Gastrocnemius medialis (tissue), 4 donors: ENCODE data around the gene PRCC. TPM values are rescaled to one million over a fixed set of nuclear protein-coding genes. Genes with fewer than 3 reads are reported as not detected.

Experiments used
- ATAC-seq, 2 donors: fragments of 150-250 bp; one replicate each; pipeline ENCODE4 v1.9.1; 2016
- DNase-seq, 2 donors: peaks; one replicate each; pipeline ENCODE4 v3.0.0-alpha.2; 2019
- H3K27ac ChIP-seq, 4 donors: fragments of 200-600 bp; sonication (generic); 1 replicate in 1 of 4; 2 replicates in 3 of 4; pipeline ENCODE4 v1.5.1; 2016 to 2018; ENCODE audit warnings: mild to moderate bottlenecking in 2 of 4, moderate library complexity in 1 of 4
- H3K27me3 ChIP-seq, 3 donors: fragments of 200-600 bp; sonication (generic) in 2 of 3; 1 replicate in 1 of 3; 2 replicates in 2 of 3; pipeline versions ENCODE4 v1.5.1 to v1.6.0; 2016 to 2019; ENCODE audit warnings: mild to moderate bottlenecking in 1 of 3, moderate library complexity in 1 of 3
- H3K36me3 ChIP-seq, 2 donors: fragments of 200-600 bp; sonication (generic) in 1 of 2; one replicate each; pipeline ENCODE4 v1.5.1; 2017 to 2018
- H3K4me1 ChIP-seq, 2 donors: fragments of 200-600 bp; sonication (generic) in 1 of 2; one replicate each; pipeline ENCODE4 v1.5.1; 2016 to 2017; ENCODE audit warnings: mild to moderate bottlenecking in 2 of 2
- H3K4me3 ChIP-seq, 4 donors: fragments of 200-600 bp; sonication (generic) in 3 of 4; 1 replicate in 1 of 4; 2 replicates in 3 of 4; pipeline ENCODE4 v1.5.1; 2016 to 2019; ENCODE audit warnings: mild to moderate bottlenecking in 2 of 4
- H3K9me3 ChIP-seq, 3 donors: fragments of 200-600 bp; sonication (generic) in 2 of 3; 1 replicate in 1 of 3; 2 replicates in 2 of 3; pipeline ENCODE4 v1.5.1; 2016 to 2019
- POLR2A ChIP-seq, 2 donors: fragments of 450-650 bp; IDR thresholded peaks; one replicate each; pipeline ENCODE4 v1.6.1; 2017; ENCODE audit warnings: antibody characterized with exemption in 2 of 2, mild to moderate bottlenecking in 2 of 2, moderate library complexity in 2 of 2
- in situ Hi-C, 4 donors: fragments of 200-750 bp; cut with MboI; loops; one replicate each; pipeline versions ENCODE4 v1.15.0 to v1.8.0; 2017; ENCODE audit warnings: low sequenced_read_pairs in 4 of 4
- intact Hi-C: fragments of 100-400 bp; cut with DNase I; formaldehyde crosslinking; loops from one replicate; pipeline ENCODE4 v1.15.1; 2023; ENCODE audit warnings: low total_unique reads
- total RNA-seq, 4 donors: library from RNA; depleted of rRNA; stranded (reverse); fragments of >200 nt; gene quantifications; one replicate each; pipeline versions ENCODE4 v1.1.0 to v1.2.3, GENCODE V29; 2016
- TF ChIP-seq, protein P1 (sequence below), 5 experiments: fragments of 450-650 bp in 3 of 5; fragments of 200-600 bp in 2 of 5; sonication (generic) in 2 of 5; IDR thresholded peaks in 4 of 5; conservative IDR thresholded peaks in 1 of 5; 1 replicate in 4 of 5; 2 replicates in 1 of 5; pipeline ENCODE4 v1.5.1; 2016 to 2019; ENCODE audit warnings: antibody characterized with exemption in 5 of 5, mild to moderate bottlenecking in 3 of 5, moderate library complexity in 3 of 5

Gene PRCC
- total RNA-seq, 4 donors from 2014 or later, result 42.8 to 62.3 (median 46.5) TPM

DNA sequence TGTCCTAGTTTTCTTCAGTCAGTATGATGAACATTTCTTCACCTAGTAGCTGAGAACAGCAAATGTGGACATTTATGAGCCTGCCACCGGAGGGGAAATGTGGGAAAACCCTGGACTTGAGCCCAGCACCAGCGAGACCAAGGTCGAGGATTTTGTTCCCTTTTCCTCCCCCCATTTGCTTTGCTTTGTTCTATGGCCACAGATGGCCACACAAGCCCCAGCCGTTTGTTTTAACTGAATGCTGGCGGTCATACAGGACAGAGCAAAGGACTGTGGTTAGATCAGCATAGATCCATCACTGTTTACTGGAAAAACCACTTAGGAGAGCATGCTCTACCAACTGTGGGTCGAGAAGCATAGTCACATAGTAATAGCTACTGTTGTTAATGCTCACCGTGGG, 28.5 kb downstream of the PRCC start:
- no peak for DNase-seq
- no peaks in the 10 kb centered on the region for H3K9me3 ChIP-seq
- peaks cover 4 to 11% of the 10 kb centered on the region in 2 donors for H3K4me1 ChIP-seq
- intact Hi-C loops, result no loop called here
- TF ChIP-seq, protein P1, sequence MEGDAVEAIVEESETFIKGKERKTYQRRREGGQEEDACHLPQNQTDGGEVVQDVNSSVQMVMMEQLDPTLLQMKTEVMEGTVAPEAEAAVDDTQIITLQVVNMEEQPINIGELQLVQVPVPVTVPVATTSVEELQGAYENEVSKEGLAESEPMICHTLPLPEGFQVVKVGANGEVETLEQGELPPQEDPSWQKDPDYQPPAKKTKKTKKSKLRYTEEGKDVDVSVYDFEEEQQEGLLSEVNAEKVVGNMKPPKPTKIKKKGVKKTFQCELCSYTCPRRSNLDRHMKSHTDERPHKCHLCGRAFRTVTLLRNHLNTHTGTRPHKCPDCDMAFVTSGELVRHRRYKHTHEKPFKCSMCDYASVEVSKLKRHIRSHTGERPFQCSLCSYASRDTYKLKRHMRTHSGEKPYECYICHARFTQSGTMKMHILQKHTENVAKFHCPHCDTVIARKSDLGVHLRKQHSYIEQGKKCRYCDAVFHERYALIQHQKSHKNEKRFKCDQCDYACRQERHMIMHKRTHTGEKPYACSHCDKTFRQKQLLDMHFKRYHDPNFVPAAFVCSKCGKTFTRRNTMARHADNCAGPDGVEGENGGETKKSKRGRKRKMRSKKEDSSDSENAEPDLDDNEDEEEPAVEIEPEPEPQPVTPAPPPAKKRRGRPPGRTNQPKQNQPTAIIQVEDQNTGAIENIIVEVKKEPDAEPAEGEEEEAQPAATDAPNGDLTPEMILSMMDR (IDR thresholded peaks at IDR 0.05 in 4 of 5, conservative IDR thresholded peaks at IDR 0.05 in 1 of 5), result no peak
- no peak for TF ChIP-seq POLR2A (IDR thresholded peaks at IDR 0.05)
- no peak overlapping the region for H3K4me3 ChIP-seq
- no peak for ATAC-seq
- in situ Hi-C loops, result no loop called here
- no peaks in the 10 kb centered on the region for H3K27me3 ChIP-seq
- H3K36me3 ChIP-seq, result peaks cover 0 to 97% of the 10 kb centered on the region in 2 donors
- H3K27ac ChIP-seq, result no peak overlapping the region

DNA sequence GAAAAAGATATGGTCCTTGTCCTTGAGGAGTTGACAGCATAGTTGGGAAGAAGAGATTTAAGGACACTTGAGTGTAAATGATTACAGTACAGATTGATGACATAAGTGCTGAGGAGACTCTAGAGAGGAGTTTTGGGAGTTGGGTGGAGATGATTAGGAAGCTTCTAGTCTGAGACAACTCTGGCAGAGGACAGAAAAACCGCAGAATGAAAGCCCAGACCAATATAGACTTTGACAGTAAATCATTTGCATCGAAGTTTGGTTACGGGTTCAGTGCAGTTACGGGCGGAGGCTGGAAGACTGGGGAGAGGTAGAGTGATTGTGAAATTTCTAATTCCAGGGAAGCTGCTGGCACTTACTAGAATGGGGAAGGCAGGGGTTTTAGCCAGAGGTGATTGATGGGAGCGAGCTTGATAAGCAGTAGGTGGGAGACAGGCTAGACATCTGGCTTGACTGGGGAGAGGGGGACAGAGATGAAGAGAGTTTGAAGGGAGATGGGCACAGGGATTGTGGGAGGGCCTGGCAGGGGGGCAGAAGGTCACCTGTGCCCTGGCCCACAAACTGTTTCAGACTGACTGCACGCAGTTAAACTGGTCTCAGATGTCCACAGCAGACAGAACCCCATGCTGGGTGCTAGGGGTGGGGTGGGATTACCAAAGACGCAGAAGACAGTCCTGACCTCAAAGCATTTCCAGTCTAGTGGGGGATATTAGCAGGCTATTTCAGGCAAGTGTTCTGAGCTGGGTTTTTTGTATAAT, 29.2 kb downstream of the PRCC start:
- no peak for DNase-seq
- intact Hi-C loops, result no loop called here
- TF ChIP-seq POLR2A (IDR thresholded peaks at IDR 0.05), result no peak
- TF ChIP-seq, protein P1 (IDR thresholded peaks at IDR 0.05 in 4 of 5, conservative IDR thresholded peaks at IDR 0.05 in 1 of 5), result no peak
- Histone ChIP-seq H3K27me3 (no peaks in the 10 kb centered on the region), H3K9me3 (no peaks in the 10 kb centered on the region), H3K4me1 (peaks cover 11 to 18% of the 10 kb centered on the region in 2 donors), H3K27ac (no peak overlapping the region), H3K36me3 (peaks cover 0 to 90% of the 10 kb centered on the region in 2 donors), H3K4me3 (no peak overlapping the region)
- in situ Hi-C loops, result no loop called here
- no peak for ATAC-seq

DNA sequence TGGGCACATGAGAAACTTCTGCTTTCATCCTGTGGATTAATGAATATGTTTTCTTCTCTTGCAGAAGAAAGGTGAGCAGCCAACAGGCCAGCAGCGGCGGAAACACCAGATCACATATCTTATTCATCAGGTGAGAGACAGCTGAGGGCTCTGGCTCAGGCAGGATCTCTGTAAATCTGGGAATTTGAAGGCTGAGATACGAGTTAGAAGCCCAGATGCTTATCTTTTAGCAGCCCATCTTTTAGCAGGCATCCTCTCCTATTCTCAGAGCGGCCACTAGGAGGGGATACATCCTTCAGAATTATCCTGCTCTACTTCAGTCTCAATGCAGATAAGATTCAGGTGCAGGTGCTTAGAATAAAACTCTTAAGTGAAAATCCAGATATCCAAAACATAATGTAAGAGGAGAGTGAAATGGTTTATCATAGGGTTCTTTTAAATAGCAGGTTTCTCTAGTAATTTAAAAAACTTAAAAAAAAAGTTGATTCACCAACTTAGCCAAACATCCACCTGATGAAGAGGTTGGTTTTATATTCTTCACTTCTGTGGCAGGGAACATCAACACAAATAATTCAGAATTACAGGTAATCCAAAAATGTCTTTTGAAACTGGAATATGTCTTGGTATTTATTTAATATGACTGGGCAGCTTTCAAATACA, 30.0 kb downstream of the PRCC start:
- peak in 1 of 2 donors; percentile 52 for ATAC-seq
- Histone ChIP-seq H3K36me3 (peaks cover 0 to 82% of the 10 kb centered on the region in 2 donors), H3K4me1 (peaks cover 18 to 27% of the 10 kb centered on the region in 2 donors), H3K4me3 (no peak overlapping the region), H3K27me3 (no peaks in the 10 kb centered on the region), H3K27ac (no peak overlapping the region), H3K9me3 (no peaks in the 10 kb centered on the region)
- TF ChIP-seq, protein P1 (IDR thresholded peaks at IDR 0.05 in 4 of 5, conservative IDR thresholded peaks at IDR 0.05 in 1 of 5), result peak; percentile 48 to 62 (median 57)
- TF ChIP-seq POLR2A (IDR thresholded peaks at IDR 0.05), result no peak
- intact Hi-C loops, result no loop called here
- in situ Hi-C loops, result no loop called here
- no peak for DNase-seq

DNA sequence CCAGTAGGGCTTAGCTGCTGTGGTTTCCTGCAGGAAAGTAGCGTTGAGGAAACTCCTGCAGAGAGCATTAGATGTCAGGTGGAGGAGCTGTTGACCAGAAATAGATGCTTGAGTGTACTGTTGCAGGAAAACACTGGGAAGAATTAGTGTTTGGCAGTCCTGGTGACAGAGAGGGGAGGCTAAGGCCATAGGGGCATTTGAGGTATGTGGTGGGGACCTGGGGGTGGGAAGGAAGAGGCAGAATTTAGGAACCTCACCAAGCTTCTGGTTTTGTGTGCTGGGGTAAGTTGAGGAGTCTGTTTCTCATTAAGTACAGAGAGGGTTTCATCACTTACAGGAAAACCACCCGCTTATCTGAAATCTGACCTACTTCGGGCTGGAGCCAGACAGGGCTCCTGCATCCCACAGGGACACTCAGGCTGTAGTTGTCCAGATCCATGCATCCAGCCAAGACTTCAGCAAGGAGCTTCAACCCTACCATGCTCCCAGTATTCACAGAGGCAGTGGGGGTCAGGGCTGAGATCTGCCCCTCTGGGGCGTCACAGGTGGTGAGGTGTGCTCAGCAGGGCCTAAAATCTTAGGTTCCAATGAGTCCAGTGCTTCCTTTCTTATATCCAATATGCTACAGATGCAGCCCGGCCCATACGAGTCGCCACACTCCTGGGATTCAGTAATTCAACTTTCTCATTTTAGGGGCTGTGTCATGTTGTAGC, 34.2 kb downstream of the PRCC start:
- peaks cover 0 to 41% of the 10 kb centered on the region in 2 donors for H3K36me3 ChIP-seq
- no peaks in the 10 kb centered on the region for H3K27me3 ChIP-seq
- H3K4me1 ChIP-seq, result peaks cover 45 to 62% of the 10 kb centered on the region in 2 donors
- in situ Hi-C loops, result loop anchor here in 1 of 4 donors (5.0 kb wide), 1 partner anchor 56 kb away; the partner anchor contains the start of gene INSRR
- DNase-seq, result no peak
- no peaks in the 10 kb centered on the region for H3K9me3 ChIP-seq
- H3K4me3 ChIP-seq, result no peak overlapping the region
- no peak for TF ChIP-seq POLR2A (IDR thresholded peaks at IDR 0.05)
- TF ChIP-seq, protein P1 (IDR thresholded peaks at IDR 0.05 in 4 of 5, conservative IDR thresholded peaks at IDR 0.05 in 1 of 5), result peak in 1 of 5 experiments; percentile 8
- H3K27ac ChIP-seq, result peak overlapping the region in 2 of 4 donors; percentile 13 to 35
- intact Hi-C loops, result no loop called here
- peak; percentile 48 to 60 for ATAC-seq
